Head of caudate nucleus (tissue), 42 donors: Measurements from ENCODE around the gene AFF4.
"Not testable (repeated sequence)": the region's sequence is repeated elsewhere in the genome, so short reads cannot be mapped to it uniquely, and the experiment has no call there.

ENCODE experiments used
- DNase-seq, 42 donors: peaks; one replicate each; pipeline versions ENCODE4 v3.0.0 to v3.0.0-alpha.2; 2020 to 2021; ENCODE audit warnings: mixed read lengths in 7 of 42
- intact Hi-C: fragments of 100-400 bp; cut with DNase I; formaldehyde crosslinking; loops from one replicate; pipeline ENCODE4 v1.15.0; 2022

Gene AFF4

DNA sequence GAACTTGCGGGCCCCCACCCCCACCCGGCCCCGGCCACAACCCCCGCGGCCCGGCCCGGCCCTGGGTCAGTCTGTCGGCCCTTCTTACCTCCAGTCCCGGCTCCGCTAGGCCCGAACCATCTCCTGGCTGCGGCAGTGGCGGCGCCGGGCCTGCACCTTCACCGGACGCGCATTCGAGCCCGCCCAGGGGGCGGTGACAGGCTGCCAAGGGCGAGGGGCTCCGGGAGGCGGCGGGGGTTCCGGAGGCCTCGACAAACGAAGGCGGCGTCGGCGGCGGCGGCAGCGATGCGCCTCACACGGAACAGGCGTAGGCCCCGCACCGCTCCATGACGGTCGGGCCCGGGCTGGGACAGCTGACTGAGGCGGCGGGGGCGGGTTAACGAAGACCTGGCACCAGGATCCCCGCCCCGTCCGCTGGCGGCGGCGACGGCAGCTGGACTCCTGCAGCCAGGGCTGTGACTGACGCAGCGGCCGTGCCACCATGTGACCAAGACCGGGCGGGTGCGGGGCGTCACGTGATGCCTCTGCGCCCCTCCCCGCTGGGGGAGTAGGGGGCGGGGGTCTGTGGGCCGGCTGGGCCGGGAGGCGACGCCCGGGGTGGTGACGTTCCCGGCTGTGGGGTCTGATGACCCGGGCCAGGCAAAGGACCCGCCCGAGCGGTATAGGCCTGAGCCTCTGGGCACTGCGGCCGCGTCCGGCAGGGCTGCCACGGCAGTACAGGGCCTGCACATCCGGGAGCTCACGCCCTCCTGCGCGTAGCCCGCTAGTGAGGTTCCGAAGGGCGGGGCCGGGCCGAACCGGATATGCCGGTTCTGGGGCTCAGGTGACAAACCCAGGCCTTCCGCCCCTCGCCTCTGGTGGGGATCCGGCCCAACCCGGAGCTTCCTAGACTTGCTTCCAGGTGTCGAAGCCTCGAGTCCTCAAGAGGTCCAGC is at the start of gene AFF4:
TSS of gene AFF4 (minus strand) at position 464 of the 934 bp plus-strand sequence. CDS start 26,445 bp downstream, outside the sequence.
- peak; percentile 92 to 99 (median 97) for DNase-seq
- intact Hi-C loops, result loop anchor here (5.0 to 10.0 kb wide), 3 partner anchors 61 to 96 kb away; partner anchors contain the start of genes GDF9, HSPA4, UQCRQ and ZCCHC10

DNA sequence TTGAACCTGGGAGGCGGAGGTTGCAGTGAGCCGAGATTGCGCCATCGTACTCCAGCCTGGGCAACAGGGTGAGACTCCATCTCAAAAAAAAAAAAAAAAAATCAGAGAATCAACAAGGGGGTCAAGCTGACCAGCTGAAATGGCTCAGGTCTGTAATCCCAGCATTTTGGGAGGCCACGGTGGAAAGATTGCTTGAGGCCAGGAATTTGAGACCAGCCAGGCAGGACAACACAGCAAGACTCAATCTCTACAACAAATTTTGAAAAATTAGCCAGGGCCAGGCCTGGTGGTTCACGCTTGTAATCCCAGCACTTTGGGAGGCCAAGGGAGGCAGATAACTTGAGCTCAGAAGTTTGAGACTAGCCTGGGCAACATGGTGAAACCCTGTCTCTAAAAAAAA is 45.0 kb upstream of the AFF4 start:
- DNase-seq, intact Hi-C loops: not testable (repeated sequence)

DNA sequence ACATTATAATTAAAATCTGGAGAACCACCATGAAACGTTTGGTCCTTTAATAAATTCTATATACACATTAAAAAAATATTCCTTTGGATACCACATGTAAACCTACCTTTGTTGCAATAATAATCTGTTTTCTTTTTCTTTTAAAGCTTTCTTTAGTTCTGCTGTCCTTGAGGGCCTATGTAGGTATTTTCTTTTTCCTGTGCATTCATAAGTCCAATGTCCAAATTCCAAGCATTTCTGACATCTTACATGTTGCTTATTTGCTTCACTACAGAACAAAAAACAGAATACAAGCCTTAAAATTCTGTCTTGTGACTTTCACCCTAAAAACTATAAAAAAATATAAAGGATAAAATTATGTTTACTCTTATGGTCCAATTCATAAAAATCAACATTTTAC is 43.2 kb upstream of the AFF4 start:
- intact Hi-C loops, result no loop called here

GRCh38 chr5:132999246-132999645 is 35.8 kb upstream of the AFF4 start:
- intact Hi-C loops, result no loop called here
- DNase-seq, result no peak

More for the DNA sequence above, 43.2 kb upstream of the AFF4 start:
- no peak for DNase-seq

DNA sequence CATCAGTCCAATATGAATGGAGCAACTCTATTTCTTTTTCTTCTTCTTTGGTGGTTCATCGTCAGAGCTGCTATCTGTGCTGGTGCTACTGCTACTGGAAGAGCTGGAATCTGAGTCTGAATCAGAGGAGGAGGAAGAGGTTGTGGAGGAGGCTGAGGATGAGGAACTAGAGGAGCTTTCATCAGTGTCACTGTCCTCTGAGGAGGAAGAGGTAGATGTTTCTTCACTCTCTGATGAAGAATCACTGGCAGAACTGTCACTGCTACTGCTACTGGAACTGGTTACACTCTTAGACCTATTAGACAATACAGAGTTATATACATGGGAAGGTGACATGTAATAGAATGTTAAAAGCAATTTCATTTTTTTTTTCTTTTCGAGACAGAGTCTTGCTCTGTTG is 35.1 kb upstream of the AFF4 start:
- intact Hi-C loops, result no loop called here
- peak in 14 of 42 donors; percentile 3 to 50 (median 12) for DNase-seq

DNA sequence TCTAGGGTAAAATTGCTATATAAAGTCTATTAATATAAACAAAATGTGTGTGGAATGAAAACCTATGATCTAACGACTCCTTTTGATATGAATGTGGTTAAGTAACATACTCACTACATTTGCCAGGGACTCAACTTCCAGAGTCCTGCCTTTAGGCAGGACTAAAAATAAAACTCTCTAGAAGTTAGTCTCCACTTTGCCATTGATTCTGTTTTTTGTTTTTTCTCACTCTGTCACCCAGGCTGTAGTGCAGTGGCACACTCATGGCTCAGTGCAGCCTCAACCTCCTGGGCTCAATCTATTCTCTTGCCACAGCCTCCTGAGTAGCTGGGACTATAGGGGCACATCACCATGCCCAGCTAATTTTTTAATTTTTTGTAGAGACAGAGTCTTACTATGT is 32.9 kb upstream of the AFF4 start:
- intact Hi-C loops, result no loop called here
- peak in 1 of 42 donors; percentile 14 for DNase-seq

- DNase-seq, result peak in 2 of 42 donors; percentile 18 to 36
- intact Hi-C loops, result no loop called here
Measured at GRCh38 chr5:132987531-132988408, 24.3 kb upstream of the AFF4 start.

GRCh38 chr5:132982971-132983370 is 19.5 kb upstream of the AFF4 start:
- DNase-seq, result not testable (repeated sequence)

DNA sequence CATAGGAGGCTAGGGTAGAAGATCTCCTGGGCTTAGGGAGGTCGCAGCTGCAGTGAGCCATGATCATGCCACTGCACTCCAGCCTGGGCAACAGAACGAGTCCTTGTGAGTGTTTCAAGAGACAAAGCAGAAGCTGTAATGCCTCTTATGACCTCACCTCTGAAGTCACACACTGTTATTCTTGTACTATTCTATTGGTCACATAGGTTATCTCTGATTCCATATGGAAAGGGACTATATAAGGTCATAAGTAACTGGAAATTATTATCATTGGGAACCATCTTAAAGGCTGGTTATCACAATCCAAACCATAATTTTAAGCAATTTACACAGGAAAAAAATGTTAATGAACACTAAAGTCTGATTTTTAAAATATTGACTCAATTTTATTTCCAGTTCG is 17.9 kb upstream of the AFF4 start:
- intact Hi-C loops, result no loop called here
- no peak for DNase-seq

More at GRCh38 chr5:132982971-132983370, 19.5 kb upstream of the AFF4 start:
- intact Hi-C loops, result not testable (repeated sequence)

DNA sequence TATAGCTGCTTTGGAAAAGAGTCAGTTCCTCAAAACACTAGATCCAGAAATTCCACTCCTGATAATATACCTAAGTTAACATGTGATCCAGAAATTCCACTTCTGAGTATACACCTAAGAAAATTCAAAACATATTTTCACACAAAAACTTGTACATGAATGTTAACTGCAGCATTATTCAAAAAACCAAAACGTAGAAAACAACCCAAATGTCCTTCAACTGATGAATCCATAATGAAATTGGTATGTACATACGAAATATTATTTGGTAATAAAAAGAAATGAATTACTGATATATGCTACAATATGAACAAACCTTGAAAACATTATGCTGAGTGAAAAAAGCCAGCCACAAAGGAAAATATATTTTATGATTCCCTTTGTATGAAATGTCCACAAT is 16.5 kb upstream of the AFF4 start:
- intact Hi-C loops, result no loop called here
- no peak for DNase-seq

- DNase-seq, result no peak
- intact Hi-C loops, result no loop called here
Measured at GRCh38 chr5:132979367-132979940, 16.0 kb upstream of the AFF4 start.

GRCh38 chr5:132976852-132977251 is 13.4 kb upstream of the AFF4 start:
- intact Hi-C loops, result no loop called here
- DNase-seq, result no peak

DNA sequence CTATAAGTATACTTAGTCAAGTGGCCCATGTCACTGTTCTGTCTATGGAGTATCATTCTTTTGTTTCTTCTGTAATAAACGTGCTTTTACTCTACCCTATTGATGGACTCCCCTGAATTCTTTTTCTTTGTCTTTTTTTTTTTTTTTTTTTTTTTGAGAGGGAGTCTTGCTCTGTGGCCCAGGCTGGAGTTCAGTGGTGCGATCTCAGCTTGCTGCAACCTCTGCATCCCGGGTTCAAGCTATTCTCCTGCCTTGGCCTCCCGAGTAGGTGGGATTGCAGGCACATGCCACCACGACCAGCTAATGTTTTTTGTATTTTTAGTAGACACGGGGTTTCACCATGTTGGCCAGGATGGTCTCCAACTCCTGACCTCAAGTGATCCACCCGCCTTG is 9.0 kb upstream of the AFF4 start:
- DNase-seq, intact Hi-C loops: not testable (repeated sequence)

DNA sequence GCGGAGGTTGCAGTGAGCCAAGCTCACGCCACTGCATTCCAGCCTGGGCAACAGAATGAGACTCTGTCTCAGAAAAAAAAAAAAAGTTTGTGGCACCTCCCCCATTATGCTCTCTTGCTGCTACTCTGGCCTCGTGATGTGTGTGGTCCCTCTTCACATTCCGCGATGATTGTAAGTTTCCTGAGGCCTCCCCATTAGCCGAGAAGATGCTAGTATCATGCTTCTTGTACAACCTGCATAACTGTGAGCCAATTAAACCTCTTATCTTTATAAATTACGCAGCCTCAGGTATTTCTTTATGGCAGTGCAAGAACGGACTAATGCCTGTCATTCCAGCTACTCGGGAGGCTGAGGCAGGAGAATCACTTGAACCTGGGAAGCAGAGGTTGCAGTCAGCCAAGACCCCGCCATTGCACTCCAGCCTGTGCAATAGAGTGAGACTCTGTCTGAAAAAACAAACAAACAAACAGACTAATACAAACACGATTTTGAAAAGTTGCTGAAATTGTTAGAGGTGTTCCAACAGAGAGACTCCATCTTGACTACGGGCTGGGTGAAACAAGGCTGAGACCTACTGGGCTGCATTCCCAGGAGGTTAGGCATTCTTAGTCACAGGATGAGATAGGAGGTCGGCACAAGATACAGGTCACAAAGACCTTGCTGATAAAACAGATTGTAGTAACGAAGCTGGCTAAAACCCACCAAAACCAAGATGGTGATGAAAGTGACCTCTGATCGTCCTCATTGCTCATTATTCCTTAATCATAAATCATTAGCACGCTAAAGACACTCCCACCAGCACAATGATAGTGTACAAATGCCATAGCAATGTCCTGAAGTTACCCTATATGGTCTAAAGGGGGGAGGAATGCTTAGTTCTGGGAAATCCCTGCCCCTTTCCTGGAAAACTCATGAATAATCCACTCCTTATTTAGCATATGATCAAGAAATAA is 8.3 kb upstream of the AFF4 start:
- DNase-seq, result no peak
- intact Hi-C loops, result no loop called here

GRCh38 chr5:132965120-132965519 is 1.7 kb upstream of the AFF4 start:
- DNase-seq, result no peak
- intact Hi-C loops, result loop anchor here (10.0 kb wide), 1 partner anchor 60 kb away; the partner anchor contains the start of gene ZCCHC10

GRCh38 chr5:132962429-132963021 is 909 bp downstream of the AFF4 start:
- DNase-seq, result peak in 15 of 42 donors; percentile 9 to 42 (median 21)
- intact Hi-C loops, result loop anchor here (5.0 to 10.0 kb wide), 3 partner anchors 62 to 95 kb away; partner anchors contain the start of genes GDF9, HSPA4, UQCRQ and ZCCHC10

GRCh38 chr5:132961887-132962286 is 1.5 kb downstream of the AFF4 start:
- intact Hi-C loops, result loop anchor here (5.0 to 10.0 kb wide), 3 partner anchors 63 to 95 kb away; partner anchors contain the start of genes GDF9, HSPA4, UQCRQ and ZCCHC10
- DNase-seq, result no peak
